C4-2B (cell line): ENCODE measurements around the gene ITPRIP.

Experiments
- CTCF ChIP-seq: fragments of 450-650 bp; conservative IDR thresholded peaks from 2 replicates; pipeline ENCODE4 v1.5.1; 2017; ENCODE audit warnings: mild to moderate bottlenecking
- ZFX ChIP-seq: fragments of 450-650 bp; IDR thresholded peaks from 2 replicates; pipeline ENCODE4 v1.6.1; 2017

- TF ChIP-seq CTCF (no peak), ZFX (no peak)
These were observed 41.4 kb downstream of the ITPRIP start for GRCh38 chr10:104296687-104297436.
